ENCODE results near the gene SLC35E1.

DNA sequence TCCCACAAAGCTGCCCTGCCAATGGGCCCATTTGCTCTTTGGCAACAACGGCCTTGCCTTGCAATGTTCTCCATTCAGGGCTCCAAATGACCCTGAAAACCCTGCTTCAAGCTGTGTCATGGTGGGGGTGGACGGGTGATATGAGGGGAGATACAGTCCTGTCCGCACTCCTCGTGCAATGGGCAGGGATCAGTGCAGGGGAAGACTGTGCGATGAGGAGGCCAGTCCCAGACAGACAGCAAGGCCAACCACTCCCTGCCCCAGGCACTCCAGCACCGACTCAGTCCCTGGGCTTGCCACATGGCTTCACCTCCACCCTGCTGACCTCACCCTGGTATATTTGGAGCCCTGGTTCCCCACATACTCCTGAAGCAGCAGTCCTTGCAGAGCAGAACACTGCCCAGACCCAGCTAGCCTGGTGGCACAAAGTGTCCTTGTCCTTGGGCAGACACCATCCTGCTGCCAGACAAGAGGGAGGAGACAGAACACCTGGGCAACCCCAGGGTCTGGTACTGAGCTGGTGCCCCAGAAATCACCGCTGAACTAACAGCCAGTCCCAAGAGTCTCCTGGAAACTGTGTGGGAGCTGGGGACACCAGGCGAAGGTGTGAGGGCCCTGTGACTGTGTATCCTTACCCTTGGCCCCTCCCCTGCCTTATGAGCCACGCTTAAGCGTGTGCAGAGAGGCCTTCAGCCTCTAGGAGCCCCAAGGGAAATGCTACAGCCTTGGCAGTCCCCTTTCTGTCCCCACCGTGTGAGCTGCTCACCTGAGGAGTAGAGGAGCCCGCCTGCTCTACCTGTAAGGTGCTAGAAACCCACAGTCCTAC, 9.1 kb upstream of the SLC35E1 start:
- TF ChIP-seq, protein P1, sequence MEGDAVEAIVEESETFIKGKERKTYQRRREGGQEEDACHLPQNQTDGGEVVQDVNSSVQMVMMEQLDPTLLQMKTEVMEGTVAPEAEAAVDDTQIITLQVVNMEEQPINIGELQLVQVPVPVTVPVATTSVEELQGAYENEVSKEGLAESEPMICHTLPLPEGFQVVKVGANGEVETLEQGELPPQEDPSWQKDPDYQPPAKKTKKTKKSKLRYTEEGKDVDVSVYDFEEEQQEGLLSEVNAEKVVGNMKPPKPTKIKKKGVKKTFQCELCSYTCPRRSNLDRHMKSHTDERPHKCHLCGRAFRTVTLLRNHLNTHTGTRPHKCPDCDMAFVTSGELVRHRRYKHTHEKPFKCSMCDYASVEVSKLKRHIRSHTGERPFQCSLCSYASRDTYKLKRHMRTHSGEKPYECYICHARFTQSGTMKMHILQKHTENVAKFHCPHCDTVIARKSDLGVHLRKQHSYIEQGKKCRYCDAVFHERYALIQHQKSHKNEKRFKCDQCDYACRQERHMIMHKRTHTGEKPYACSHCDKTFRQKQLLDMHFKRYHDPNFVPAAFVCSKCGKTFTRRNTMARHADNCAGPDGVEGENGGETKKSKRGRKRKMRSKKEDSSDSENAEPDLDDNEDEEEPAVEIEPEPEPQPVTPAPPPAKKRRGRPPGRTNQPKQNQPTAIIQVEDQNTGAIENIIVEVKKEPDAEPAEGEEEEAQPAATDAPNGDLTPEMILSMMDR (conservative IDR thresholded peaks at IDR 0.05; ENCODE audit: low read depth, low read length), result no peak
- no peak for TF ChIP-seq EZH2 (IDR thresholded peaks at IDR 0.05; ENCODE audit: low read length, unreplicated experiment)

Measured in PC-3 (cell line).